Stimulated activated CD4-positive, alpha-beta T cell treated with anti-CD3 and anti-CD28 coated beads, TNF-alpha, amount 100 ng/mL, for 1 hour (primary cell): ENCODE results near the gene GRIK2.

Experiments
- DNase-seq, 3 donors: peaks; one replicate each; pipeline ENCODE4 v3.0.0-alpha.2; 2020; ENCODE audit warnings: low read depth in 3 of 3, low spot score in 1 of 3

The GRIK2 gene

GRCh38 chr6:101711518-101711917 is 318.0 kb downstream of the GRIK2 start:
- DNase-seq, result no peak

DNA sequence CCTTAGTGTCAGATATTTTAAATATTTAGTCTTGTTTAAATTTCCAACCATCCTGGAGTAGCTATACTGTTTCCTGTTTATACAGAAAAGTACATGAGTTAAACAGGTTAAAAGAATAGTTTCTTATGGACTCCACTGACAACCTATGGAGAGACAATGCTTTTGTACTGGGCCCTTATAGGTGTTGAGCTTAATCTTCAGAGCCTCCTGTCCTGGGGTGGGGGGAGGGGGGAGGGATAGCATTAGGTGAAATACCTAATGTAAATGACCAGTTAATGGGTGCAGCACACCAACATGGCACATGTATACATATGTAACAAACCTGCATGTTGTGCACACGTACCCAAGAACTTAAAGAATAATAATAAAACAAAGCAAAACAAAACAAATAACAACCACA is 322.9 kb downstream of the GRIK2 start:
- no peak for DNase-seq

DNA sequence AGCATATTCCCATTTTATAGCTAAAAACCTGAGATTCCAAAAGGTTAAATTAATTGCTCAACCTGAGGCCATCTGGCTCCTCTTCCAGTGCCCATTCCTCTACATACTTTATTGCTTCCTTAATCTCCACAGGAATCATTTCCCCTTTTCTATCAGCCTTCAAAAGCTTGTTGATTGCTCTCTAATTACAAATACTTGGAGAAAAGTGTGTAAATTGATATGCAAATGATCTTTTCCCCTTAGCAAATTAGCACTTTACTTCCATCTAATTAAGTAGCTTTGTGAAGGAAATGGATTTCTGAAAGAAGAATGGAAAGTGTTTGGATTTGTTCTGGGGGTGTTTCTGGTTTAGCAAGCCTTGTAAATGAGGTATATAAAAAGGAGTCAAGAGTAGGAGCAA is 323.3 kb downstream of the GRIK2 start:
- DNase-seq, result no peak

GRCh38 chr6:101719521-101719920 is 326.0 kb downstream of the GRIK2 start:
- DNase-seq, result no peak

GRCh38 chr6:101722471-101722870 is 329.0 kb downstream of the GRIK2 start:
- no peak for DNase-seq

- DNase-seq, result no peak
These were observed 329.6 kb downstream of the GRIK2 start for GRCh38 chr6:101722991-101723579.

DNA sequence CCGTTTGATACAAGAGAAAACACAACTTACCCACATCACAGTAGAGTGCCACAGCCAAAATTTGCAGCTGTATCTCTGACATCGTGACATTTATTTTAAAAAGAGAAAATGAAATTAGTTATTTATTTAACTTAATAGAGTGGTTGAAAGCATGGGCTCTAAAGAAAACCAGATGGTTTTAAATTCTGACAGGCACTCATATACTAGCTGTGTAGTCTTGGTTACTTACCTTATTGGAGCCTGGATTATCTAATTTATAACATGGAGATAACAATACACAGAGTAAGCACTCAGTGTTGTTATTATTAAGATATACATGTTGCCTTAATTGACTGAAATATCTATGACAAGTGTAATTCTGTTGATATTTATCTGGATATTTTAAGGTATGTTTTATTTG is 334.9 kb downstream of the GRIK2 start:
- DNase-seq, result no peak

DNA sequence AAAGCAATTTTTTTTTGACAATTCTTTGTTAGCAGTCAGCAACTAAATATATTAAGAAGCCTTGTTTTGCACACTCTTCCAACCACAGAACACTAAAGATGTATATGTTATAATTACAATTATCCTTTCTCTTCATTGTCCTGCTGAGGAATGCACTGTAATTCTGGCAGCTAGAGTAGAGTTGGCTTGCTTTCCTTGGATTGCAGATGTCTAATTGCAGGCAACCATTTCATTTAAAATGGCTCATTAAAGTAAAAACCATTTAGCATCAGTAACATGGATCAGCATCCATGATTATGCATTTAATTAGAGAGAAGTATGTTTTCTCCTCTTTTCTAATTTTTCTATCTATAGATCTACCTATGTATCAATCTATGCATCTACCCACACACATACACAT is 335.4 kb downstream of the GRIK2 start:
- DNase-seq, result no peak

GRCh38 chr6:101730954-101731353 is 337.4 kb downstream of the GRIK2 start:
- no peak for DNase-seq

- no peak for DNase-seq
These were observed 340.4 kb downstream of the GRIK2 start for GRCh38 chr6:101733899-101734298.

- no peak for DNase-seq
These were observed 345.0 kb downstream of the GRIK2 start for GRCh38 chr6:101738481-101738880.

- no peak for DNase-seq
These were observed 347.1 kb downstream of the GRIK2 start for GRCh38 chr6:101740631-101741030.

DNA sequence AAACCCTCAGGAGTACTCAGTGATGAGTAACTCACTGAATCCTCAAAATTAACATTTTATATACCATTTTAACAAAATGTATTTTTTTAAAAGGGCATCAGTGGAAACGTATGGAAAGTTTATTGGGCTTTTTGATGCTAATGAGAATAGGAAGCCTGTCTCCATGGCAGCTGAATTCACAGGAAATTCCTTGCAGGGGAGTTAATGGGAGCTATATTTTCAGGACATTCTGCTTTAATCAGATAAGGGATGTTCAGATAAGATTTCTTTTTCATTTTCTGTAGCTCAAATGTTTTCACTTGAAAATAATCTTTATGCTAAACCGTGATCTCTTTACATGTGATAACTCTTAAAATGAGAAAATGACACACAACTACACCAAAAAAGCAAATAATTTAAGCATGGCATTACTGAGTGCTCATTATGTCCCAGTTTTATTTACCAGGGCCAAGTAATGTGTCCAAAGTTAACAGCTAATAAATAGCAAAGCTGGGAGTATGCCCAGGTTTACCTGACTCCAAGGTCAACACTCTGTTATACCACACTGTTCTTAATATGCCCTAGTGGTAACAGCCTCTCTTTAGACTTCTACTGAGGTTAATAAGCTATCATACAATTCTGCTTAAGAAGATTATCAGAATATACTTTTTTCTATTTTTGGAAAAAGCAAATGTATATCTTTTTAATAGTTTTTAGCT is 348.1 kb downstream of the GRIK2 start:
- no peak for DNase-seq

DNA sequence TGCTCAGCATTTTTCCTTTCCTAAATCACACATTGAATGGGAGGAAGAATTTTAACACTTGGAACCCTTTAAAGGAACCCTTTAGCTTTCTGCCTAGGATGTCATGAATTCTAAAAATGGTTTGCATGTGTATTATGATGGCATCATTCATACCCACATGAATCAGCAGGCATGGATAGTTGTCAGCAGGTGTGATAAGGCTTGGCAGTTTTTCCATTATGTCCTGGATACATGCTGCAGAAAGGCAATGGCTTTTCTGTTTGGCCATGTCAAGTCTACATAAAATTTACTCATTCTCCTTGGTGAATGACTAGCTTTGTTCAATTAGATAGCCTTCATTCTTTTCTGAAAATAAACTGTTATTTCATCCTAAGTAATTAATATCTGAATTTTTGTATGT is 353.7 kb downstream of the GRIK2 start:
- no peak for DNase-seq

- DNase-seq, result no peak
These were observed 354.2 kb downstream of the GRIK2 start for GRCh38 chr6:101747716-101748115.

- DNase-seq, result no peak
These were observed 362.4 kb downstream of the GRIK2 start for GRCh38 chr6:101755931-101756330.

- no peak for DNase-seq
These were observed 364.9 kb downstream of the GRIK2 start for GRCh38 chr6:101758368-101758767.

- no peak for DNase-seq
These were observed 367.5 kb downstream of the GRIK2 start for GRCh38 chr6:101760843-101761621.

GRCh38 chr6:101762851-101763250 is 369.3 kb downstream of the GRIK2 start:
- no peak for DNase-seq

DNA sequence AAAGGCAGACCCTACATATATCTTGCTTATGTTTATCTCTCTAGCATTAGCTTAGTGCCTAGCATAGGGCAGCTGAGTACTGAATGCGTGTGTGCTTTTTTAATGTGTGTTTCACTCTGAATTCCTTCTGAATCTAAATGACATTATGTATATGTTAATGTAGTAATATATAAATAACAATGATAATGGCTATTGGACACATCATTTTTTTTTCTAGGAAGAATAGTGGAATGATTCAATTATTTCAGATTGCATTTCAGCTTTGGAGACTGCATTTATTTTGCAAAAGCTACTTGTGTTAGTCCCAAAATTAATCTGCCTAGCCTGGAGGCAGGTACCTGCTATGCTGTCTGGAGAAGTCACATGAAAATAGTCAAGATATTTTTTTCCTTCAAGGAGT is 371.8 kb downstream of the GRIK2 start:
- DNase-seq, result no peak

- no peak for DNase-seq
These were observed 376.6 kb downstream of the GRIK2 start for GRCh38 chr6:101770116-101770515.

- no peak for DNase-seq
These were observed 383.4 kb downstream of the GRIK2 start for GRCh38 chr6:101776919-101777350.
